AG04449 (cell line): ENCODE results near the gene FAAP100.

Experiments
- CTCF ChIA-PET: fragments of 350-600 bp; formaldehyde crosslinking; extraction: SDS; loops from one replicate; lab custom pipeline; 2021; ENCODE audit warnings: antibody characterized with exemption; lab: Yijun Ruan, JAX
- POLR2A ChIA-PET: fragments of 400-600, 350-600 bp; formaldehyde crosslinking; extraction: SDS; loops from one replicate; lab custom pipeline; 2020; ENCODE audit warnings: antibody characterized with exemption, inconsistent platforms; lab: Yijun Ruan, JAX
- DNase-seq: peaks from one replicate; pipeline ENCODE4 v3.0.0-alpha.2; 2010; ENCODE audit warnings: low read depth, low spot score
- H3K4me3 ChIP-seq: 2 replicates; pipeline ENCODE4 v1.5.1; 2011; ENCODE audit warnings: low read depth, mild to moderate bottlenecking, control low read depth, low read length
- CTCF ChIP-seq: IDR thresholded peaks from one replicate; pipeline ENCODE4 v1.5.1; 2011; ENCODE audit warnings: mild to moderate bottlenecking, moderate library complexity, low read length, control low read depth, inconsistent platforms; ENCODE audit not compliant: insufficient read depth; ENCODE audit errors: missing control alignments

The FAAP100 gene

GRCh38 chr17:81509972-81510784 is 42.0 kb downstream of the FAAP100 start:
- no peak for TF ChIP-seq CTCF
- CTCF ChIA-PET, result no interaction called here
- POLR2A ChIA-PET, result interaction anchor here (0.7 to 2.1 kb wide), 8 partner anchors 10 to 271 kb away, joined by 3 to 8 read pairs (median 4); partner anchors contain the start of genes BAHCC1, NDUFAF8 and TEPSIN
- DNase-seq, result no peak
- H3K4me3 ChIP-seq, result peak overlapping the region; percentile 96

GRCh38 chr17:81509207-81509971 is 42.8 kb downstream of the FAAP100 start:
- H3K4me3 ChIP-seq, result peak overlapping the region; percentile 96
- POLR2A ChIA-PET, result interaction anchor here (0.7 to 2.1 kb wide), 7 partner anchors 9 to 270 kb away, joined by 3 to 9 read pairs (median 4); partner anchors contain the start of genes BAHCC1, NDUFAF8 and TEPSIN
- no peak for DNase-seq
- TF ChIP-seq CTCF, result no peak
- CTCF ChIA-PET, result interaction anchor here (1.3 to 1.6 kb wide), 2 partner anchors 92 to 256 kb away, joined by 5 to 6 read pairs; no protein-coding TSS in a partner anchor

- TF ChIP-seq CTCF, result no peak
- no peak for DNase-seq
- ChIA-PET CTCF (interaction anchor here (1.3 to 1.6 kb wide), 2 partner anchors 93 to 256 kb away, joined by 5 to 6 read pairs; no protein-coding TSS in a partner anchor), POLR2A (interaction anchor here (1.1 to 2.1 kb wide), 7 partner anchors 9 to 270 kb away, joined by 3 to 9 read pairs (median 4); partner anchors contain the start of genes BAHCC1, NDUFAF8 and TEPSIN)
- H3K4me3 ChIP-seq, result peak overlapping the region; percentile 96
These were observed 43.4 kb downstream of the FAAP100 start for GRCh38 chr17:81508639-81509206.

- ChIA-PET POLR2A (no interaction called here), CTCF (no interaction called here)
- TF ChIP-seq CTCF, result no peak
- no peak for DNase-seq
- no peak overlapping the region for H3K4me3 ChIP-seq
These were observed 48.5 kb downstream of the FAAP100 start for GRCh38 chr17:81503619-81504018.

GRCh38 chr17:81502471-81503017 is 49.6 kb downstream of the FAAP100 start:
- POLR2A ChIA-PET, result interaction anchor here (0.8 to 0.9 kb wide), 2 partner anchors 18 to 248 kb away, joined by 3 to 4 read pairs; no protein-coding TSS in a partner anchor
- H3K4me3 ChIP-seq, result no peak overlapping the region
- DNase-seq, result no peak
- TF ChIP-seq CTCF, result no peak
- CTCF ChIA-PET, result no interaction called here
